Endothelial cell of umbilical vein (primary cell): ENCODE results near the gene ABLIM2. TPM values are rescaled to one million over a fixed set of nuclear protein-coding genes. Genes with fewer than 3 reads are reported as not detected.

ENCODE experiments used
- BruUV-seq: library from RNA; stranded (reverse); fragments of 400-500 nt; replicated peaks from 2 replicates; lab custom pipeline; 2021; lab: Mats Ljungman, UMichigan
- CTCF ChIA-PET: fragments of 300-600, 350-600 bp; sonication (Branson Sonifier 250); formaldehyde crosslinking; loops from one replicate; lab custom pipeline; 2021; ENCODE audit warnings: antibody characterized with exemption, inconsistent platforms; lab: Charles Lee
- POLR2A ChIA-PET: fragments of 300-600, 350-600 bp; sonication (Branson Sonifier 250); formaldehyde crosslinking; loops from one replicate; lab custom pipeline; 2021; ENCODE audit warnings: antibody characterized with exemption, inconsistent platforms; lab: Charles Lee
- DNase-seq: peaks from one replicate; pipeline ENCODE4 v3.0.0-alpha.2; 2011; ENCODE audit warnings: low read depth, low spot score
- FAIRE-seq: peaks from 2 replicates; lab custom pipeline; 2011; peaks lifted over from hg19 to GRCh38; lab: Jason Lieb, UNC
- H2AFZ ChIP-seq: 2 replicates; pipeline ENCODE4 v1.6.0; 2012; ENCODE audit warnings: low read depth, low read length, control low read depth, inconsistent platforms
- H3K27ac ChIP-seq: 2 replicates; pipeline ENCODE4 v1.5.1; 2011; ENCODE audit warnings: low read depth, mild to moderate bottlenecking, control low read depth, low read length, moderate library complexity; ENCODE audit not compliant: insufficient read depth
- H3K27me3 ChIP-seq, 2 experiments: 2 replicates each; pipeline versions ENCODE4 v1.6.0 to v1.6.1; 2011; ENCODE audit warnings: low read length in 2 of 2, mixed read lengths in 1 of 2; ENCODE audit not compliant: control insufficient read depth in 2 of 2, insufficient read depth in 2 of 2
- H3K36me3 ChIP-seq, 2 experiments: 2 replicates in 1 of 2; 3 replicates in 1 of 2; pipeline ENCODE4 v1.5.1; 2011; ENCODE audit warnings: low read length in 2 of 2, mild to moderate bottlenecking in 1 of 2, moderate library complexity in 1 of 2; ENCODE audit not compliant: control insufficient read depth in 2 of 2, insufficient read depth in 2 of 2; ENCODE audit errors: extremely low read depth in 1 of 2
- H3K4me1 ChIP-seq: 3 replicates; pipeline ENCODE4 v1.5.1; 2011; ENCODE audit warnings: mild to moderate bottlenecking, low read length; ENCODE audit not compliant: control insufficient read depth, insufficient read depth; ENCODE audit errors: extremely low read depth
- H3K4me2 ChIP-seq: 2 replicates; pipeline ENCODE4 v1.6.1; 2011; ENCODE audit warnings: low read length, control low read depth, mixed read lengths; ENCODE audit not compliant: insufficient read depth
- H3K4me3 ChIP-seq, 3 experiments: fragments of 200-600 bp in 1 of 3; sonication (generic), shearing (Covaris generic) in 1 of 3; replicated peaks in 1 of 3; 2 replicates each; pipeline ENCODE4 v1.5.1; 2011 to 2016; ENCODE audit warnings: control low read depth in 3 of 3, low read length in 3 of 3, mild to moderate bottlenecking in 2 of 3, inconsistent platforms in 1 of 3, low read depth in 1 of 3, moderate library complexity in 1 of 3; ENCODE audit not compliant: insufficient read depth in 1 of 3
- H3K79me2 ChIP-seq: 2 replicates; pipeline ENCODE4 v1.6.0; 2012; ENCODE audit warnings: low read length, inconsistent platforms; ENCODE audit not compliant: control insufficient read depth, insufficient read depth
- H3K9ac ChIP-seq: replicated peaks from 2 replicates; pipeline ENCODE3; 2011; ENCODE audit warnings: low read length, control low read depth; ENCODE audit not compliant: insufficient read depth; ENCODE audit errors: extremely low read depth
- H3K9me1 ChIP-seq: replicated peaks from 3 replicates; pipeline ENCODE4 v1.6.0; 2011; ENCODE audit warnings: mild to moderate bottlenecking, low read length; ENCODE audit not compliant: control insufficient read depth, insufficient read depth; ENCODE audit errors: extremely low read depth
- H3K9me3 ChIP-seq: replicated peaks from 2 replicates; pipeline ENCODE4 v1.5.1; 2012; ENCODE audit warnings: low read length, inconsistent platforms; ENCODE audit not compliant: control insufficient read depth, insufficient read depth
- H4K20me1 ChIP-seq: replicated peaks from 2 replicates; pipeline ENCODE3; 2011; ENCODE audit warnings: mild to moderate bottlenecking, low read length; ENCODE audit not compliant: control insufficient read depth, insufficient read depth; ENCODE audit errors: extremely low read depth
- CTCF ChIP-seq, 2 donors: IDR thresholded peaks; 1 replicate in 1 of 2; 2 replicates in 1 of 2; pipeline ENCODE4 v1.5.1; 2011; ENCODE audit warnings: low read length in 2 of 2, mild to moderate bottlenecking in 2 of 2, moderate library complexity in 2 of 2, control low read depth in 1 of 2, inconsistent platforms in 1 of 2, low read depth in 1 of 2; ENCODE audit not compliant: insufficient read depth in 1 of 2; ENCODE audit errors: extremely low read depth in 1 of 2
- EZH2 ChIP-seq: IDR thresholded peaks from 2 replicates; pipeline ENCODE4 v1.6.1; 2012; ENCODE audit warnings: borderline replicate concordance, low read depth, mild to moderate bottlenecking, moderate library complexity, low read length, inconsistent platforms; ENCODE audit not compliant: severe bottlenecking
- FOS ChIP-seq: IDR thresholded peaks from 2 replicates; pipeline ENCODE4 v1.6.1; 2011; ENCODE audit warnings: mild to moderate bottlenecking, low read length, moderate library complexity, borderline replicate concordance; ENCODE audit not compliant: insufficient read depth
- GATA2 ChIP-seq: IDR thresholded peaks from 2 replicates; pipeline ENCODE4 v1.7.0; 2011; ENCODE audit warnings: low read depth, mild to moderate bottlenecking, moderate library complexity, mixed read lengths, low read length; ENCODE audit not compliant: insufficient read length, insufficient read depth
- JUN ChIP-seq: IDR thresholded peaks from 2 replicates; pipeline ENCODE4 v1.6.1; 2011; ENCODE audit warnings: borderline replicate concordance, low read depth; ENCODE audit not compliant: insufficient read length, insufficient read depth
- MAX ChIP-seq: IDR thresholded peaks from 2 replicates; pipeline ENCODE4 v1.6.1; 2011; ENCODE audit not compliant: insufficient read depth, insufficient read length
- MYC ChIP-seq: IDR thresholded peaks from one replicate; pipeline ENCODE4 v1.6.1; 2011; ENCODE audit warnings: mild to moderate bottlenecking, low read depth, low read length
- POLR2A ChIP-seq: IDR thresholded peaks from 2 replicates; pipeline ENCODE4 v1.6.1; 2012; ENCODE audit warnings: low read depth, mild to moderate bottlenecking, control low read depth, low read length
- POLR2AphosphoS5 ChIP-seq: IDR thresholded peaks from 2 replicates; pipeline ENCODE4 v1.6.1; 2012; ENCODE audit warnings: low read depth, mild to moderate bottlenecking, control low read depth, low read length, moderate library complexity; ENCODE audit not compliant: insufficient read depth
- dilution Hi-C: fragments of 300-500 bp; cut with MboI; formaldehyde crosslinking; loops from one replicate; pipeline ENCODE4 v1.15.0; 2019; ENCODE audit warnings: low sequenced_read_pairs; ENCODE audit not compliant: extremely low pct_ligation_motif_present
- intact Hi-C: fragments of 100-400 bp; cut with micrococcal nuclease; formaldehyde crosslinking; loops from one replicate; pipeline ENCODE4 v1.10.0; 2022
- polyA plus RNA-seq, 4 experiments: library from polyadenylated mRNA; depleted of rRNA in 3 of 4; stranded (reverse) in 3 of 4; unstranded in 1 of 4; fragments of >200 nt; gene quantifications; 2 replicates each; pipeline versions ENCODE4 v1.2.1 to v1.2.3, GENCODE V29; 2011 to 2012; ENCODE audit warnings: missing spikeins in 1 of 4
- total RNA-seq: library from RNA; stranded (reverse); gene quantifications from 2 replicates; pipeline ENCODE4 v1.2.3, GENCODE V29; 2021

Gene ABLIM2
- total and polyA plus RNA-seq, 2 donors (not counting 3 experiments of a cell fraction or from before 2014, with no cell fraction given) = 0.28 to 0.66 TPM

GRCh38 chr4:8096690-8097061 lies 61.9 kb downstream of the ABLIM2 start:
- intact Hi-C loops = loop anchor here (10.0 kb wide), 1 partner anchor 62 kb away; no protein-coding TSS in a partner anchor
- no peak for FAIRE-seq

More at GRCh38 chr4:8096690-8097061, 61.9 kb downstream of the ABLIM2 start:
- Histone ChIP-seq H4K20me1 (no peaks in the 10 kb centered on the region), H3K79me2 (no peaks in the 10 kb centered on the region), H2AFZ (no peak overlapping the region), H3K36me3 (no peaks in the 10 kb centered on the region), H3K4me2 (no peak overlapping the region), H3K9me1 (no peaks in the 10 kb centered on the region), H3K27ac (no peak overlapping the region), H3K9me3 (peaks cover 3% of the 10 kb centered on the region), H3K4me1 (no peaks in the 10 kb centered on the region), H3K9ac (no peak overlapping the region), H3K27me3 (no peaks in the 10 kb centered on the region), H3K4me3 (no peak overlapping the region)
- dilution Hi-C loops = no loop called here
- BruUV-seq = no TSS peak
- no peak for TF ChIP-seq FOS
- no peak for TF ChIP-seq MYC
- no peak for TF ChIP-seq POLR2AphosphoS5
- TF ChIP-seq JUN = no peak
- no peak for TF ChIP-seq CTCF (IDR thresholded peaks at IDR 0.05; ENCODE audit: extremely low read depth in 1 of 2, insufficient read depth in 1 of 2, low read depth in 1 of 2, low read length in 2 of 2)
- TF ChIP-seq GATA2 = no peak
- no peak for TF ChIP-seq POLR2A
- no peak for TF ChIP-seq EZH2
- no peak for TF ChIP-seq MAX
- DNase-seq = no peak
- POLR2A ChIA-PET = no interaction called here
- CTCF ChIA-PET = no interaction called here
